HEK293T (cell line): Measurements from ENCODE around the gene CD300LF.

Source experiments
- CTCF ChIA-PET: fragments of 350-600 bp; formaldehyde crosslinking; extraction: SDS; loops from one replicate; lab custom pipeline; 2021; ENCODE audit warnings: antibody characterized with exemption, inconsistent platforms; lab: Yijun Ruan, JAX
- POLR2A ChIA-PET: fragments of 350-600 bp; formaldehyde crosslinking; extraction: SDS; loops from one replicate; lab custom pipeline; 2020; ENCODE audit warnings: antibody characterized with exemption, inconsistent platforms; lab: Yijun Ruan, JAX
- DNase-seq: peaks from one replicate; pipeline ENCODE4 v3.0.0; 2012; ENCODE audit warnings: mixed read lengths; ENCODE audit errors: extremely low spot score
- ARNT ChIP-seq: fragments of 450-650 bp; IDR thresholded peaks from 2 replicates; pipeline ENCODE4 v1.6.1; 2017; ENCODE audit warnings: mild to moderate bottlenecking
- BHLHE40 ChIP-seq: fragments of 450-650 bp; IDR thresholded peaks from 2 replicates; pipeline ENCODE4 v1.6.1; 2016; ENCODE audit warnings: mild to moderate bottlenecking, moderate library complexity, borderline replicate concordance
- CTBP1 ChIP-seq: fragments of 450-650 bp; IDR thresholded peaks from 2 replicates; pipeline ENCODE4 v1.6.1; 2016; ENCODE audit warnings: borderline replicate concordance
- ELF4 ChIP-seq: fragments of 450-650 bp; IDR thresholded peaks from 2 replicates; pipeline ENCODE4 v1.6.1; 2017; ENCODE audit warnings: antibody characterized with exemption
- FOXA1 ChIP-seq: fragments of 450-650 bp; IDR thresholded peaks from 2 replicates; pipeline ENCODE4 v1.6.1; 2016; ENCODE audit warnings: mild to moderate bottlenecking
- FOXK2 ChIP-seq: fragments of 450-650 bp; IDR thresholded peaks from 2 replicates; pipeline ENCODE4 v1.6.1; 2016; ENCODE audit warnings: mild to moderate bottlenecking
- FOXM1 ChIP-seq: fragments of 450-650 bp; IDR thresholded peaks from 2 replicates; pipeline ENCODE4 v1.6.1; 2017; ENCODE audit warnings: mild to moderate bottlenecking, borderline replicate concordance
- HDGF ChIP-seq: fragments of 450-650 bp; IDR thresholded peaks from 2 replicates; pipeline ENCODE4 v1.6.1; 2017; ENCODE audit warnings: antibody characterized with exemption, borderline replicate concordance
- L3MBTL2 ChIP-seq: fragments of 450-650 bp; conservative IDR thresholded peaks from 2 replicates; pipeline ENCODE4 v1.6.1; 2016; ENCODE audit warnings: mild to moderate bottlenecking
- LEF1 ChIP-seq: fragments of 450-650 bp; IDR thresholded peaks from 2 replicates; pipeline ENCODE4 v1.6.1; 2017; ENCODE audit warnings: mild to moderate bottlenecking, borderline replicate concordance
- NFRKB ChIP-seq: fragments of 450-650 bp; IDR thresholded peaks from 2 replicates; pipeline ENCODE4 v1.6.1; 2016; ENCODE audit warnings: mild to moderate bottlenecking, moderate library complexity
- SP1 ChIP-seq: fragments of 450-650 bp; IDR thresholded peaks from 2 replicates; pipeline ENCODE4 v1.6.1; 2017
- SUZ12 ChIP-seq: fragments of 450-650 bp; IDR thresholded peaks from 2 replicates; pipeline ENCODE4 v1.6.1; 2016; ENCODE audit warnings: mild to moderate bottlenecking
- TARDBP ChIP-seq: fragments of 450-650 bp; IDR thresholded peaks from 2 replicates; pipeline ENCODE4 v1.6.1; 2016
- ZNF384 ChIP-seq: fragments of 450-650 bp; IDR thresholded peaks from 2 replicates; pipeline ENCODE4 v1.6.1; 2016
- TF ChIP-seq, protein P1 (sequence below): fragments of 450-650 bp; IDR thresholded peaks from 2 replicates; pipeline ENCODE4 v1.6.1; 2016

The CD300LF gene

DNA sequence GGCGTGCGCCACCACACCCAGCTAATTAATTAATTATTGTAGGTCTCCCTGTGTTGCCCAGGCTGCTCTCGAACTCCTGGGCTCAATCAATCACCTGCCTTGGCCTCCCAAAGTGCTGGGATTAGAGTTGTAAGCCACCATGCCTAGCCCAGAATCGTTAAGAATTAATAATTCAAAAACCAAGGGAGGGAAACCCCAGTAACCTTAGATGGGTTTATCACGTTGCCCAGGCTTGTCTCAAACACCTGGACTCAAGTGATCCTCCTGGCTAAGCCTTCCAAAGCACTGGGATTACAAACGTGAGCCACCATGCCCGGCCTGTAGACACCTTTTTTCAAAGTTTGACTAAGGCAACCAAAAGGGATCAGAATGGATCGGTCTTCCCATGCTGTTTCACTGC is 21.6 kb downstream of the CD300LF start:
- CTCF ChIA-PET = interaction anchor here (0.6 kb wide), 2 partner anchors 125 to 208 kb away, joined by 3 read pairs; no protein-coding TSS in a partner anchor
- no peak for DNase-seq
- POLR2A ChIA-PET = interaction anchor here (1.4 kb wide), 1 partner anchor 11 kb away, joined by 4 read pairs; no protein-coding TSS in a partner anchor

DNA sequence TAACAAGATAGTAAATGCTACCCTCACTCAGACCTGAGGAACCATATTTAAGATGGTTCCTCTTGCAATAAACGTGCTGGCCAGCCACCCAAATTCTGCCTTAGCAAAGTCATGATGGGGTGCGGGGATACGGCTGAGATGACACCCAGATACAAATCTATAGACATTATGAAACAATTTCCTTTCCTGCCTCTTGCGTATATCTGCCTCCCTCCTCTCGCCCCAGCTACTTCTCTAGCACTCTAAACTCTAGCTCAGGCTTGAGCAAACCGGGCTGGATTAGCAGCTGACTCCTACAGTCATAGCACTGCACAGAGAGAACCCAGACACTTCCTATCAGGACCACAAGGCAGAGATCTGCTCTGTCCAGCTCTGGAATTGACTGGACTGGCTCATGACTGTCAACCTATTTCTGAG is 22.3 kb downstream of the CD300LF start:
- ChIA-PET POLR2A (no interaction called here), CTCF (no interaction called here)
- no peak for DNase-seq

More for the DNA sequence above, 21.6 kb downstream of the CD300LF start:
- TF ChIP-seq FOXA1 = no peak
- TF ChIP-seq NFRKB = no peak
- no peak for TF ChIP-seq L3MBTL2

DNA sequence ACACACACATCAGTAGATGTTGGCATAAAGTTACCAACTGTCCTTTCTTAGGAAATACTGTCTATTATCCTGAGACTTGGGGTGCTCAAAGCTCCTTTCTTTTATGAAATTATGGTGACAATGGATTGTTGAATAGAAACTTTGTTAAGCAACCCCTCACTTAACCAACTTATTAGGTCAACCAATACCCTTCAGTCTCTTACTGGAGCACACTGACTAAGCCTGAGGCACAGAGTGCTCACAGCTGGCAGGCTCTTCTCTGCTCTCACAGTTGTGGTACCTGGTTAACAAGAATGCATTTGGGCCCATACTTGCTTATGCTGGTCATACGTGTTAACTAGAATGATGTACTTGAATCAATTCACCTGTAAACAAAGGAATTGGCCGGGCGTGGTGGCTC is 24.8 kb downstream of the CD300LF start:
- TF ChIP-seq FOXK2 = no peak
- no peak for TF ChIP-seq CTBP1
- no peak for TF ChIP-seq ZNF384
- no peak for TF ChIP-seq FOXM1
- no peak for TF ChIP-seq L3MBTL2
- TF ChIP-seq TARDBP = no peak
- TF ChIP-seq, protein P1, sequence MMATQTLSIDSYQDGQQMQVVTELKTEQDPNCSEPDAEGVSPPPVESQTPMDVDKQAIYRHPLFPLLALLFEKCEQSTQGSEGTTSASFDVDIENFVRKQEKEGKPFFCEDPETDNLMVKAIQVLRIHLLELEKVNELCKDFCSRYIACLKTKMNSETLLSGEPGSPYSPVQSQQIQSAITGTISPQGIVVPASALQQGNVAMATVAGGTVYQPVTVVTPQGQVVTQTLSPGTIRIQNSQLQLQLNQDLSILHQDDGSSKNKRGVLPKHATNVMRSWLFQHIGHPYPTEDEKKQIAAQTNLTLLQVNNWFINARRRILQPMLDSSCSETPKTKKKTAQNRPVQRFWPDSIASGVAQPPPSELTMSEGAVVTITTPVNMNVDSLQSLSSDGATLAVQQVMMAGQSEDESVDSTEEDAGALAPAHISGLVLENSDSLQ = no peak
- TF ChIP-seq NFRKB = no peak
- no peak for TF ChIP-seq ARNT
- no peak for DNase-seq
- POLR2A ChIA-PET = no interaction called here
- CTCF ChIA-PET = no interaction called here

More for the DNA sequence above, 22.3 kb downstream of the CD300LF start:
- TF ChIP-seq TARDBP (no peak), SUZ12 (no peak), FOXK2 (no peak)
- TF ChIP-seq, protein P1 = no peak

DNA sequence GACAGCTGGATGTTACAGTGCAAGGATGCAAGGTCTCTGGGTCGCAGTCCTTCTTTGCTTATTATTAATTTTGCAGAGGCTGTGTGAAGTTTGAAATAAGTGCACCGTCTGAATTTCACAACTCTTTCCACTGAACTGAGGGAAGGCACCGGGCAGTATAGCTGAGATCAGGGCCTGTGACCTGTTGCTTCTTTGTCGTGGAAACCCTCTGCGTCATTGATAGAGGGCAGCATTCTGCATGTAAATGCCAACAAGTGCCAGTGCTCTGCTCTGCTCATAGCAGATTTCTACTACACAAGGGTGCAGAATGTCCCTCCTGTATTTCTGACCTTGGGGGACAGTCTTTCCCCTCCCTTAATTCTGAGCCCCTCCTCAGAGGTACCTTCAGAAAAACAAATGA is 26.0 kb downstream of the CD300LF start:
- no peak for TF ChIP-seq SP1
- no peak for TF ChIP-seq L3MBTL2
- TF ChIP-seq SUZ12 = no peak
- no peak for TF ChIP-seq NFRKB
- TF ChIP-seq CTBP1 = no peak
- no peak for TF ChIP-seq FOXM1
- no peak for TF ChIP-seq FOXA1
- no peak for TF ChIP-seq ZNF384
- TF ChIP-seq HDGF = no peak
- TF ChIP-seq, protein P1 = no peak
- no peak for TF ChIP-seq ELF4
- no peak for TF ChIP-seq BHLHE40
- no peak for TF ChIP-seq ARNT
- TF ChIP-seq TARDBP = no peak
- no peak for TF ChIP-seq FOXK2
- no peak for TF ChIP-seq LEF1
- ChIA-PET POLR2A (no interaction called here), CTCF (interaction anchor here (1.3 kb wide), 1 partner anchor 30 kb away, joined by 3 read pairs; no protein-coding TSS in a partner anchor)
- DNase-seq = no peak

DNA sequence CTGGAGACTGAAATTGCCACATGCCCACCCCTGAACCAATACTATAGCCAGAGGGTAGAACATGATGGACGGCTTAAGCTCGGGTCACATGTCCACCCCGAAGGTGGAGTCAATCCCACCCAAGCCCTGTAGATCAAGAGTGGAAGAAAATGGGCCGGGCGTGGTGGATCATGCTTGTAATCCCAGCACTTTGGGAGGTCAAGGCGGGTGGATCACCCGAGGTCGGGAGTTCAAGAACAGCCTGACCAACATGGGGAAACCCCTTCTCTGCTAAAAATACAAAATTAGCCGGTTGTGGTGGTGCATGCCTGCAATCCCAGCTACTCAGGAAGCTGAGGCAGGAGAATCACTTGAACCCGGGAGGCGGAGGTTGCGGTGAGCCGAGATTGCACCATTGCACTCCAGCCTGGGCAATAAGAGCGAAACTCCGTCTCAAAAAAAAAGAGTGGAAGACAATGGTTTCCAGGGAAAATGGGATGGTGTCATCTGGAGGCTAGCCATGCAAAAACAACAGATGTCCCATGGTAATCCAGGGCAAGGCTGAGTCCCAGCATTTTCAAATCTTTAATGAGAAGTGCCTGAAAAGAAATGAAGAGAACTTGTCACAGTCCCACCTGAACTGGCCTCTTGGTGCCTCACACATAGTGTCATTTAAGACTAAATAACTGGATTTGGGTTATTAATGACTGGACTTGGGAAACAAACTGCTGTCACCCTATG is 30.1 kb downstream of the CD300LF start:
- DNase-seq = no peak
- ChIA-PET CTCF (interaction anchor here (0.6 kb wide), 1 partner anchor 36 kb away, joined by 3 read pairs; no protein-coding TSS in a partner anchor), POLR2A (no interaction called here)
- TF ChIP-seq LEF1 = no peak
- TF ChIP-seq ELF4 = no peak
- no peak for TF ChIP-seq SP1
- no peak for TF ChIP-seq NFRKB
- TF ChIP-seq, protein P1 = no peak
- no peak for TF ChIP-seq FOXM1

DNA sequence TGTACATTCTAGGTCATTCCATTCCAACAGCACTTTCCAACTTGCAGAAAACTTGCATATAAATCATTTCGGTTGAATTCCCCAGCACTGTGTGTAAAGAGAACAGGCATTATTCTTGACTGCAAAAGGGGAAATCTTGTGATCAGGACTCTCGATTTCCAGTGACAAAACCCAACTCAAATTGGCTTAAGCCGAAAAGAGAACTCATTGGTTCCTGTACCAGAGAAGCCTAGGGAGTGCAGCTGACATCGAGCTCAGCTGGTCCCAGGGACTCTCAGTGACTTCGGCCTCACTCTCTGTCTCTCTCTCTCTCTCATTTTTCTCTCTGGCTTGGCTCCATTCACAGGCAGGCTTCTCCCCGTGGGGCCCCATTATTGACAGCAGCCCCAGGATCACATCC is 30.7 kb downstream of the CD300LF start:
- ChIA-PET CTCF (no interaction called here), POLR2A (no interaction called here)
- DNase-seq = no peak
- TF ChIP-seq FOXM1 (no peak), SP1 (no peak), L3MBTL2 (no peak), ELF4 (no peak), FOXK2 (no peak), LEF1 (no peak), NFRKB (no peak), FOXA1 (no peak), CTBP1 (no peak), BHLHE40 (no peak), HDGF (no peak), SUZ12 (no peak), TARDBP (no peak), ARNT (no peak), ZNF384 (no peak)
- TF ChIP-seq, protein P1 = no peak
